ENCODE results near the gene GRK6.
A peak's percentile ranks its signal among the peaks of the same experiment; 100 is the strongest.

Gene GRK6

DNA sequence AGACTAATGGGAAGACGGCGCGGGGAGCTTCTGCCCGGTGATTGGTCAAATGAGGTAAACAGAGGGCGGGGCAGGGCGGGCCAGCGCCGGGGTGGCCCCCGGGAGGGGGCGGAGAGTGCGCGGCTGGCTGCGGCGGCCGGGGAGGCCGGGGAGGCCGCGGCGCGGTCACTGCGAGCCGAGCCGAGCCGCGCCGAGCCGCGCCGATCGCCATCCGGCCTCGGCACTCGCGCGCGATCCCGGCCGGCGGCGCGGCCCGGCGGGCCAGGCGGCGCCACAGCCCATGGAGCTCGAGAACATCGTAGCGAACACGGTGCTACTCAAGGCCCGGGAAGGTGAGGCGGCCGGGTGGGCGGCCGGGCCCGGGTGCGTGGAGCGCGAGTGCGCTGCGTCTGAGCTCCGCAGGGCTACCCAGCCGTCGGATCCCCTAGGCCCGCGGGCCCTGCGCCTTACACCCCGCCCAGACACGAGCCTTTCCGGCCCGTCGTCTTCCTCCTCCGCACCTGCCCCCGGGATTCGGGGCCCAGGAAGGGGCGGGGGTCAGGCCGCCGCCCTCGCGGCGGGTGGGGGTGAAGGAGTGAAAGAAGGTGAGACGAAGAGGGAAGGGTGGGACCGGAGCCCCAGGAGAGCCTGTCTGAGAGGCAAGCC is at the start of gene GRK6:
GRK6 (plus strand) TSS at position 111 of the 645 bp plus-strand sequence; CDS start at position 281, 170 bp downstream.
- peak; percentile 71 for DNase-seq

DNA sequence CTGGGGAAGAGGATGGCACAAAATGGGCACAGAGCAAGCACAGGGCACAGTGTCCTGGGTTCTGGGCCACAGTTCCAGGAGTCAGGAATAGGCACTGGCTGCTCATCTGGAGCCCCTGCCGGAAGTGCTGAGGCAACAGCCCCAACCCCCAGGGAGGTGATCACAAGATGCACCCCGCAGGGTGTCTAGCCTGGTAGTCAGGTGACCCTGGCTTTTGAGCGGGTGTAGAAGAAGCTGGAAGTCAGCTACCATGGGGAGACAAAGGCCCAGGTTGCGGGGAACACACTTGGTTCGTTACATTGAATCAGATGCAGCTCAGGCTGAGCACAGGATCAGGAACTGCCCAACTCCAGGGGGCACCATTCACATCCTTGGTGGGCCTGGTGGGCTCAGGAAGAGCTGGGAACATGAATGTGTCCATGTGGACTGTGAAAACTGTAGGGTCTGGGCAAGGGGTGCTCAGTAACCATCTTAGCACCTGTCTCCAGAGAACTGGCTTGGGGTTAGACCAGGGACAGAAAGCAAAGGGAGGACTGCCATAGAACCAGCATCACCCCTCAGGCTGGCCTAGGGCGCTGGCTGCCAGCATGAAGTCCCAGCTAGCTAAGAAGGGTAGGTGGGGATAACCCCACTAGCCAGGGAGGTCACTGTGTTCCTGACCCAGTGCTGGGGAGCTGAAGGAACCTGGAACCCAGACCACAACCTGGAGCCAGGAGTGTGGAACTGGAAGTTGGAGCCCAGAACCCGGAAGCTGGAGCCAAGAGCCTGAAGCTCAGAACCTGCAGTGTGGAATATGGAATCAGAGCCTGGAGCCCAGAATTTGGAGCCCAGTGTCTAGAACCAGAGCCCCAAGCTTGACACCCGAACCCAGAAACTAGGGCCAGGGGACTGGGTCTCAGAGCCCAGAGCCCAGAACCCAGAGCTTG is 48.4 kb upstream of the GRK6 start:
- no peak for DNase-seq

DNA sequence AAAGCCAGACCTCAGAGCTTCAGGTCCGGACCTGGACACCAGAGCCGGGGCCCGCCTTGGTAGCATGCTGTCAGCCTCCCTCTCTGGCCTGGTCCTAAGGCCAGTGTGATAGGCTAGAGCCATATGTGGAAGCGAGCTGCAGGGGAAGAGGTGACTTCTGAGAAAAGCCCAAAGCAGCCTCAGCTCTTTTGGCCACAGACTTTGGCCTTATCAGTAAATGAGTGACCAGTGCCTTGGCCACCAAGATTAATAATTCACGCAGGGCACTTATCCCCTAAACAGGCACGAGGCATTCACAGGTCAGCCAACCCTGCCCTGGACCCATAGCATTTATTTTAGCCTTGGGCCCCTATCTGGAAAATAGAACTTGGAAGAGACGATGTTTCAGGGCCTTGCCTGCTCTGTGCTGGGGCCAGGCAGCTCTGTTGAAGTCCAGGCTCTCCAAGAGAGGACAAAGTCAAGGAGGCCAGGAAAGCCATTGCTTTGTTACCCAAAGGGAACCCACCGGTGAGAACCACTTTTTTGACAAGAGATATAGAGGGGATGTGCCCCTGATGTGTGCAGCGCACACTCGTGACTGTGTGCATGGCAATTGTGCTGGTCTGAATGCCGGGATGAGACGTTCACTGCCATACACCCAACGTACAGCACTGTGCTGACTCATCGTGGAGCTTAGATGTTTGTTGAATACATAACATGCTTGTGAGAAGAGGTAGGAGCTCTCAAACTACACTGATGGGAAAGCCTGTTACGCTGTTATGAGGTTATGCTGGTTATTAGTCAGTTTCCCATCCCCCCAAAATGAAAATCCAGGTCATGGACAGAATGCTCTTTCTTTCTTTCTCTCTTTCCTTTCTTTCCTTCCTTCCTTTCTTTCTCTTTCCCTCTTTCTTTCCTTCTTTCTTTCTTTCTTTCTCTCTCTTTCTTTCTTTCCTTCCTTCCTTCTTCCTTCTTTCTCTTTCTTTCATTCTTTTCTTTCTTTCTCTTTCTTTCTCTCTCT is 47.3 kb upstream of the GRK6 start:
- peak; percentile 68 for DNase-seq

DNA sequence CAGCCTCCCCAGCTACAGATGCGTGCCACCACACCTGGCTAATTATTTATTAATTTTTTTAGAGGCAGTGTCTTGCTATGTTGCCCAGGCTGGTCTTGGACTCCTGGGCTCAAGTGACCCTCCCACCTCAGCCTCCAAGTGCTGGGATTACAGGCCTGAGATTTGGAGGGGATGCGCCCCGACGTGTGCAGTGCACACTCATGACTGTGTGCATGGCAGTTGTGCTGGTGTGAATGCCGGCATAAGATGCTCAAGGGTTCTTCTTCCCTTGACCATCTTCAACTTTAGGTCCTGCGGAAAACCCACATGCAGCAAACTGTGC is 45.7 kb upstream of the GRK6 start:
- DNase-seq, result no peak

DNA sequence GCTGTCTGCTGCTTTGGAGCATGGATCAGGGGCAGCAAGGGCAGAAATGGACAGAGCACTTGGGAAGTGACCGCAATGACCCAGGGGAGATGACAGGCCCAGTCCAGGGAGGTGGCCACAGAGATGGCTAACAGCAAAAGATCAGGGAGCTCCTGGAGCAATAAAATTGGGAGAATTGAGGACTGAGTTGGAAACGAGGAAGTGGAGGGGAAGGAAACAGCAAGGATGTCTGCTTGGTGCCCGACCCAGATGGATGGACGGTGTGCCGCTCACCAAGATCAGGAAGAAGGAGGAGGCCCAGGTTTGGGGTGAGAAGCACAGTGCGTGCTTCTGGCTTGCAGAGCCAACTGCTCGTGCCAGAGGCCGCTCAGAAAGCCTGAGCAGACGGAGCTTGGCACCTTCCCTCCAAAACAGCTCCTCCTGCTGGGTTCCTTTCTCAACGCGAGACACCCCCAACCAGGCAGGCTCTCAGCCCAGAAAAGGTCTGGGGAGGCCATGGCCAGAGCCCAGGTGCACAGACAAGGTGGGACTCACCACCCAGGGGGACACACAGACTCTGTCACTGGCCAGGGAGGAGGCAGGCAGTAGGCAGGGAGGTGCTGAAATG is 44.0 kb upstream of the GRK6 start:
- no peak for DNase-seq

DNA sequence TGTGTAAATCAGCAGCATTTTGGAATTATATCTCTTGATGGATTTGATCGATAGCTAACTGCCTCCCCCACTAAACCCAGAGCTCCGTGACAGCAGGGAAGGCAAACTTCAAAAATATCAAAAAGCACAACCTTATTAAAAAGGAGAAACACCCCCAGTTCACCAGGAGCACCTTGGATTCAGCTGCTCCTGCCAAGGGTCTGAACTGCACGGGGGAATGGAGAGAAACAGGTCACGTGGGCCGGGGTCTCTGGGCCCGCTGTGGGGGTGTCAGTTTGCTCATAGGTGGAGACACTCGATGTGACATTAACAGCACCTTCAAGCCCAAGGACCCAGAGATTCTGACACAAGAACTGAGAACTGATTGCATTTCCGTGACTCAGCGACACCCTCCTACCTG is 43.3 kb upstream of the GRK6 start:
- no peak for DNase-seq

DNA sequence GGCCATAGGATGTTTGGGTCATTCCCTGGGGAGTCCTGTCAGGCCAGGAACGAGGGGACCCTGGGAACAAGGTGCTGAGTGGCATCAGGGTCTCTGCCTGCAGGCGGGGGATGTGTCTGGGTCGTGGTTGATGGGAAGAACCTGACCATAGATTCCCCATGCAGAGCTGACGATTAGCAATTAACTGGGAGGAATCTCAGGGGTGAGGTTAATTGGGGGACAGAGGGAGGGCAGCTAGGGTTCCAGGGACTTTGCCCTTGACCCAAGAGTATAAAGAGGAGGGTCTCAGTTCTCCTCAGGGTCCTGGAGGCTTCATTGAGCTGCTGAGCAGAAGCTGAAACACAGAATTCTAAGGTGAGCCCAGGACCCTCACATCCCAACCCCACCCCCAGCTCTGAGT is 42.3 kb upstream of the GRK6 start, which contains the start of gene SLC34A1:
SLC34A1 (plus strand) TSS at position 301 of the 400 bp plus-strand sequence. CDS start 1,308 bp downstream, outside the sequence.
- DNase-seq, result no peak

DNA sequence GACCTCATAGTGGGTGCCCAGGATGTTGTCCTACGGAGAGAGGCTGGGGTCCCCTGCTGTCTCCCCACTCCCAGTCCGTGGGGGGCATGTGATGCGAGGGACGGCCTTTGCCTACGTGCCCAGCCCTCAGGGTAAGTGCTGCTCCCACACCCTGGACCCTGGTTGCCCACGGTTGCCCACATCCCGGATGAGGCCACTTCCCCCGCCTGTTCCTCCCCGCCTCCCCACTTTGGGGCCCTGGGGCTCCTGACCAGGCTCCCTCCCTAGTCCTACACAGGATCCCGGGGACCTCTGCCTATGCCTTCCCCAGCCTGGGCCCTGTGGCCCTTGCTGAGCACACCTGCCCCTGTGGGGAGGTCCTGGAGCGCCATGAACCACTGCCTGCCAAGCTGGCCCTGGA is 40.8 kb upstream of the GRK6 start:
- DNase-seq, result no peak

DNA sequence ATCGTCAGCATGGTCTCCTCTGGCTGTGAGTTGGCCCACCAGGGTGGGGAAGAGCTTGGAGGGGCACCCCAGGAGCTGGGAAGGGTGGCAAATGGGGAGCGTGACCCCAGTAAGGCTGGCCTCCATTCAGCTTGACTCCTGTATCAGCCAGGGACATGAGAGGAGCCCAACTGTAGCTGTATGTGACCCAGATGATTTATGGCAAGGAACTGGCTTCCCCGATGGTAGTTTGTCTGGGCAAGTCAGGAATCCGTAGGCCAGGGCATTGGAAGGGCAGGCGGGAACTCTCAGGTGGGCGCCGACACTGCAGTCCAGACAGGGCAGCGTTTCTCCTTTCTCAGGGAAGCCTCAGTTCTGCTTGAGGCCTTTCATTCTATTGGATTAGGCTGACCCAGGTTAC is 39.9 kb upstream of the GRK6 start:
- no peak for DNase-seq

DNA sequence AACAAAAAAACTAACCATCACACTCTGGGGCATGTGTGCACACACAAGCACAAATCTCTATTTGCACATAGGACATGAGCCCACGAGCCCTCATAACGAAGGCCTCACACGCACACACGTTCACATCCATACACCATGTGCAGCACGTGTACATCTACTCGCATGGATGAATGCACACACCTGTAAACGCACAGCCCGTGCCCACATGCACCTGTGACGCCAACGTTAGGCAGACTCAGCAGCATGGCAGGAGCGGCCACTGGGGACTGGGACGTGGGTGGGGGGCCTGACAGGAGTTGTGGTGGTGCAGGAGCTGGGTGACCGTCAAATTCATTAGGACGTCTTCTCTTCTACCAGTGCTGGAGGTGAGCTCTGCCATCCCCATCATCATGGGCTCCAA is 39.1 kb upstream of the GRK6 start:
- no peak for DNase-seq

DNA sequence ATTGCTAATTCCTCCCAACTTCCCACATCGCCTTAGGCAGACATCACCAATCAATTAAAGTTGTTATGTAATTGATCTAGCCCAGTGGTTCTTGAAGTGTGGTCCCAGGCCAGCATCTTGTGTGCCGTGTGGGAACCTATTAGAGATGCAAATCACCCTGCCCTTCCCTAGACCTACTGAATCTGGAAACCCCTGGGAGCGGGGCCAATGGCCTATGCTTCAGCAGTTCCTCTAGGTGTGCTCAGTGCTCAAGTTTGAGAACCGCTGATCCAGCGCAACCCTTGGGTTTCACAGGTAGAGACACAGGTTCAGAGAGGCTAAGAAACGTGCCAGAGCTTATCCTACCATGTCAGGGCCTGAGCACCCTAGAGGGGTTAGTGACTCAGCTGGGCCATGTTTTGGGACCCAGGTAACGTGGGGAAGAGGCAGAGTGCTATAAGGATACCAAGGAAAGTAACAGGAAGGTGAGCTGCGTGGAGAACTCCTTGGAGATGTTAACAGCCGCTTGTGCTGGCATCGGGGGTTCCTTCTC is 37.9 kb upstream of the GRK6 start:
- DNase-seq, result no peak

DNA sequence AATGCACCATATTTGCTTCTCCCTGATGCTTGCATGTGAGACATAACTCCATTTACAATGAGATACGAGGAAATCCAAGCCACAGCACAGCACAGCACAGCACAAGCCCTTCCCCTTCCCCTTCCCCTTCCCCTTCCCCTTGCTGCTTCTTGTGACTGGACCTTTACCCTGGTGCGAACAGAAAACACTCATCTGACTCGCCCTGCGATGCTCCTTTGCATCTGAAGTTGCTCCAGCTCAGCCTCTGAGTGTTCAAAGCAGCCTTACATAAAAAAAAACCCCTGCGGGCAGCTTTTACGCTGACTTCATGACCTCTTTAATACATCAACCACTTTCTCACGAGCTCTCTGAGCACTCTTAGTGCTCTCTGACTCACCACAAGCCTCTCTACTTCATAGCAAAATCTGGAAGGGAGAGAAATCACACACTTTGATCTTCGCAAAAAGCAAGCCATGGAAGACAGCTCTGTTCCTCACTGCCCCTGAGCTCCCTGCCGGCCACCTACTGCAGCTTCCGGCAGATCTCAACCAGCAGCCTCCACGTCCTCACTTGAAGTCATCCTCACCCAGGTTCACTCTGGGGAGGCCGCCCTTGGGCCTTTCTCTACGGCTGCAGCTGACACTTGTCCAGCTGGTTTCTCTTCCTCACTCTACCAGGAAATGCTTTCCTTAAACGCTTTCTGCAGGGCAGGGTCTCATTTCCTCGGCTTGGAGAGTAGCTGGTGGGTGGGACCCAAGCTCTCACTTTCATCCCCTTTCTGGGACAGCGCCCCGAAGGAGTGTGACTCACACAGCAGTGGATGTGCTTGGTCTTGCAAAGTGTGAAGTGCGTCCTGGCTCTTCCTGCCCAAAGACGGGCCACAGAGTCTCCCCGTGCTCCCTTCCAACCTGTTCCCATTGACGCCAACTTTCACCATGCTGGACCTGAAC is 37.0 kb upstream of the GRK6 start:
- DNase-seq, result peak; percentile 83

DNA sequence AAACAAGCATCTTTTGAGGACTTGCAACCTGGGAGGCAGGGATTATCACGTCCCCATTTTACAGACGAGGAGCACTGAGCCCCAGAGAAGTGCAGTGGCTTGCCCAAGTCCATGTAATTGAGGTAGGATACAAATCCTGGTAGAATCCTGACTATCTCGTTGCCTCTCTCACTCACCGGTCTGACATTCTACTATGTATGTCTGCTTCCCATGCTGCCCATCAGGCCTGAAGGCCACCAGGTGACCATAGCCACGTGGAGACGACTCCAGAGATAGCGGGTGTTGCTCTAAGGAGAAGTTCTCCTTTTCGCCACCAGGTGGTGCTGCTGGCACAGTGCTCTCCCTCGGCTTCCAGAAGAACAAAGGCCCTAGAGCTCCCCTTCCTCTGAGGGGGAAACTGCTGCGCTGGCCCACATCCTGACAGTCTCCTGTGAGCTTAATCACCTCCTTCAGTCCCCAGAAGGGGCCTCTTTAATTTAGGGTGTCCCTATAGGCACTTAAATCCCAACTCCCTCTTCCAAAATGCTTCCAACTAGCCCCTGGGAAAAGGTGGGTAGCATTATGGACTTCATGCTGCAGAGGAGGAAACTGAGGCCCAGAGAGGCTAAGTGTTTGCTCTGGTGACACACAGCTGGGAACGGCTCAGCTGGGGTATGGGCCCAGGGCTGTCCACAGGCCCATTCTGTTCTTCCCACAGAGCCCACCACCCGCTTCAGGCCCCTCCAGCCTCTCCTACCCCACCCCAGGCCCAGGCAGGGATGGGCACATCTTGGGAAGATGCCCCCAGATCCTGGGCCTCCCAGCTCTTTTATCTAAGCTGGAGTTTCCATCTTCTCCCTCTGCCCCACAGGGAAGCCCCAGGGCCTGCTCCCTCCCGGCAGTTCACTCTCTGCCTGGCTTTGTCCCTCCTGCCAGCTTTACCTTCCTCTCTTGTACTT is 35.8 kb upstream of the GRK6 start:
- DNase-seq, result peak; percentile 92

DNA sequence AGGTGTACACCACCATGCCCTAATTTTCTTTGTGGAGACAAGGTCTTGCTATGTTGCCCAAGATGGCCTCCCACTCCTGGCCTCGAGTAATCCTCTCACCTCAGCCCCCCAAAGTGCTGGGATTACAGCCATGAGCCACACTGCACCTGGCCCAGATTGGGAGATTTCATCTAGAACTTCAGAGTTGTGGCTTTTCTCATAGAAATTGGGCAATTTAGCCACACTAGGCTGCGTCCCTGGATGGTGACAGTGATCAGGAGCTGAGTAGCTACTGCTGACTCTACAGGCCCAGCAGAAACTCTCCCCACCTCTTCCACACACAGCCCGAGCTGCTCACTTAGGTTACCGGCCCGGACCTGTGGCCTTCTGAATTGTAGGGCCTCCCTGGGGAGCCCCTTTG is 33.7 kb upstream of the GRK6 start:
- no peak for DNase-seq

DNA sequence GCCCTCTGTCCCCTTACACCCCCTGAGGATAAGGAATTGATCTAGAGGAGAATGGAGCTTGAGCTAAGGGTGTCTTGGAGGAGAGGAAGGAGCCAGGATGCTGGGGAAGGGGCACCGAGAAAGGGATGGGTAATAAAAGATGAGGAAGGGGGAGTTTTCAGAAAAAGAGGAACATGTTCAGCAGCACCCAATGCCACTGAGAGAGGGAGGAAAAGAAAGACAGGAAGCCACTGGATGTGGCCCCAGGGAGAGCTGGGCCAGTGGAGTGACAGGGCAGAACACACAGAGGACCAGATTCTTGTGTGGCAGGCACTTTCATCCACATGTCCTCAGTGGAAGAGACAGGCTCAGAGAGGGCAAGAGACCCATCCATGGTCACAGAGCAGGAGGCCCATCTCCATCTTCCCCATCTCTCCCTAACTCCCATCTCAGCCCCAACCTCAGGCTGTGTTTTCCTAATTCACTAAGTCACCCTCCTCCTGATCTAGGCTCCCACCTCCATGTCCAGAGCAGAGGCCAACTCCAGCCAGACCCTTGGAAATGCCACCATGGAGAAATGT is 33.2 kb upstream of the GRK6 start:
- no peak for DNase-seq

DNA sequence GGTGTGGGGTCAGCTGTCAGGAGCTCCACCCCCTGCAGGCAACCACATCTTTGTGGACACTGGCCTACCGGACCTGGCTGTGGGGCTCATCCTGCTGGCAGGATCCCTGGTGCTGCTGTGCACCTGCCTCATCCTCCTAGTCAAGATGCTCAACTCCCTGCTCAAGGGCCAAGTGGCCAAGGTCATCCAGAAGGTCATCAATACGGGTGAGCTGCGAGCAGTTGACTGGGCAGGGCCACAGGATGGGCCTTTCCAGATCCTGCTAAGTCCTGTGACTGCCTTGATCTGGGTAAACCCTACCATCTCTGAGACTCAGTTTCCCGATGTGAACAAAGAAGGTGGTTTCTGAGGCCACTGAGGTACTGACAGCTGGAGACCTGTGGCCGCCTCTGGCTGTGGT is 32.5 kb upstream of the GRK6 start:
- DNase-seq, result no peak

DNA sequence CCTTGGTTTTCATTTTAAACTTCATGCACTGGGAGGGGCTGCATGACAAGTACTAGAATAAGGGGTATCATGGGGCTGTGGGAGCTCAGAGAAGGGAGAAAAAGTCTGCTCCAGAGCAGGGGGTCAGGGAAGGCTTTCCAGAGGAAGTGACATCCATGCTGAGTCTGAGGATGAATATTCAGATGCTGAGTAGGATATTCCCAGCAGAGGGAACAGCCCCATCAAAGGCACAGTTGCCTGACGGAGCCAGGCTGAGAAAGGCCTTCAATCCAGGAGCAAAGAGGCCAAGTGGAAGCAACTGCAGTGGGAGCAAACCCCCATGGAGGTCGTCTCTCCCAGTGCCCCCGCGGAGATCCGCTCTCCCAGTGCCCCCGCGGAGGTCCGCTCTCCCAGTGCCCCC is 30.4 kb upstream of the GRK6 start:
- DNase-seq, result no peak

DNA sequence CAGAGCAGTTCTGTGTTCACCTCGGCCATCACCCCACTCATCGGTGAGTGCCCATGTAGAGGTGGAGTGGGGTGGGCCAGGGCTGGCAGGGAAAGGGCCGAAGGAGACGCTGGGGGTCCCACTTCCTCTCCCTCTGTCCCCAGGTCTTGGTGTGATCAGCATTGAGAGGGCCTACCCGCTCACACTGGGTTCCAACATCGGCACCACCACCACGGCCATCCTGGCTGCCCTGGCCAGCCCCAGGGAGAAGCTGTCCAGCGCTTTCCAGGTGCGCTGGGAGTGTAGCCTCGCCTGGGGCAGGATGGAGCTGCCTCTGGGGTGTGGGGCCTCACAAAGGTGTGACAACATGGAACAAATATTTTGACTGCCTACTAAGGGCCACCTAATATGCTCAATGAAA is 29.7 kb upstream of the GRK6 start:
- no peak for DNase-seq

DNA sequence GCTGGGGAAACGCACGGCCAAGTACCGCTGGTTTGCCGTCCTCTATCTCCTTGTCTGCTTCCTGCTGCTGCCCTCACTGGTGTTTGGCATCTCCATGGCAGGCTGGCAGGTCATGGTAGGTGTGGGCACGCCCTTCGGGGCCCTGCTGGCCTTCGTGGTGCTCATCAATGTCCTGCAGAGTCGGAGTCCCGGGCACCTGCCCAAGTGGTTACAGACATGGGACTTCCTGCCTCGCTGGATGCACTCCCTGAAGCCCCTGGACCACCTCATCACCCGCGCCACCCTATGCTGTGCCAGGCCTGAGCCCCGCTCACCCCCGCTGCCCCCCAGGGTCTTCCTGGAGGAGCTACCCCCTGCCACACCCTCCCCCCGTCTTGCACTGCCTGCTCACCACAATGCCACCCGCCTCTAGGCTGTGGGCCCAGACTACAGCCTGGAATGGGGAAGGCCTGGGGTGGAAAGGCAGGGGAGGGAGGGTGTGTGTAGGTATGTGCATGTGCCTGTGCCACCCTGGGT is 28.5 kb upstream of the GRK6 start:
- no peak for DNase-seq

Measured in activated CD4-positive, alpha-beta T cell treated with anti-CD3 and anti-CD28 coated beads, Interleukin-2, amount 50 U/mL, for 16 hours (primary cell).